Glutamatergic neuron (in vitro differentiated cells): ENCODE data around the gene CNTROB. TPM values are rescaled to one million over a fixed set of nuclear protein-coding genes. Genes with fewer than 3 reads are reported as not detected.

ENCODE experiments used
- DNase-seq: peaks from one replicate; pipeline ENCODE4 v3.0.0; 2022
- H3K27ac Mint-ChIP-seq: one replicate; pipeline ENCODE4 v1.8.0; 2020; ENCODE audit warnings: mild to moderate bottlenecking, mixed read lengths, inconsistent platforms; ENCODE audit not compliant: unreplicated experiment
- H3K27me3 Mint-ChIP-seq: one replicate; pipeline ENCODE4 v1.8.0; 2020; ENCODE audit warnings: mild to moderate bottlenecking, moderate library complexity, mixed read lengths, inconsistent platforms; ENCODE audit not compliant: unreplicated experiment
- H3K36me3 Mint-ChIP-seq: one replicate; pipeline ENCODE4 v1.8.0; 2020; ENCODE audit warnings: mild to moderate bottlenecking, mixed read lengths, inconsistent platforms; ENCODE audit not compliant: unreplicated experiment
- H3K4me1 Mint-ChIP-seq: one replicate; pipeline ENCODE4 v1.8.0; 2020; ENCODE audit warnings: mild to moderate bottlenecking, low read depth, mixed read lengths, inconsistent platforms; ENCODE audit not compliant: unreplicated experiment
- H3K4me3 Mint-ChIP-seq: one replicate; pipeline ENCODE4 v1.8.0; 2020; ENCODE audit warnings: mild to moderate bottlenecking, mixed read lengths, inconsistent platforms; ENCODE audit not compliant: unreplicated experiment
- H3K9me3 Mint-ChIP-seq: one replicate; pipeline ENCODE4 v1.8.0; 2020; ENCODE audit warnings: mild to moderate bottlenecking, moderate library complexity, mixed read lengths, inconsistent platforms; ENCODE audit not compliant: unreplicated experiment
- total RNA-seq: library from RNA; stranded (reverse); fragmentation: NEBNext Ultra II Directional; extraction: Animal tissue kit (Norgen Biotek cat#: 25700); gene quantifications from one replicate; pipeline ENCODE4 v1.2.1, GENCODE V29; 2021; ENCODE audit not compliant: unreplicated experiment
- TF ChIP-seq, protein P1 (sequence below): fragments of 200-600 bp; sonication (generic); IDR thresholded peaks from one replicate; pipeline ENCODE4 v1.5.0; 2021; ENCODE audit not compliant: partially characterized antibody, unreplicated experiment

CNTROB gene
- total RNA-seq, 1 donor from 2014 or later: 55.7 TPM

DNA sequence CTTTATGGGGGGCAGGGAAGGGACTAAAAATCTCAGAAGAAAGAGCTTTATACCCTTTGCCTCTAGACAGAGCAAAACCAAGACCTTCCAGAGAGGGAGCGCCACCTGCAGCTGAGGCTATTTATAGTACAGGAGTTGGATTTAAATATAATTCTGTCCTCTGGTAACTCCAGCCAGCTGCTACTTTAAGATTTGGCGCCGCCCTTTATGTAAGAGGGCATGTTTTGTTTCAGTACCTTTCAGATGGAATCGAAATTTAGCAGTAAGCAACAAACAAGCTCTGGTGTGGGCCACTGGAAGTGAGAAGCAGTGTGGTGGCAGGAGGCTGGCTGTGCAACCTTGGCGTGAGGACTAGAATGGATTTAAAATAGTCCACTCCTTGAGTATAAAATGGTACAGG is 65.2 kb downstream of the CNTROB start:
- Mint-ChIP-seq H3K27me3 (peaks cover 4% of the 10 kb centered on the region), H3K4me1 (no peaks in the 10 kb centered on the region), H3K27ac (no peak overlapping the region), H3K36me3 (no peaks in the 10 kb centered on the region), H3K4me3 (no peak overlapping the region), H3K9me3 (peaks cover 2% of the 10 kb centered on the region)
- no peak for DNase-seq
- TF ChIP-seq, protein P1, sequence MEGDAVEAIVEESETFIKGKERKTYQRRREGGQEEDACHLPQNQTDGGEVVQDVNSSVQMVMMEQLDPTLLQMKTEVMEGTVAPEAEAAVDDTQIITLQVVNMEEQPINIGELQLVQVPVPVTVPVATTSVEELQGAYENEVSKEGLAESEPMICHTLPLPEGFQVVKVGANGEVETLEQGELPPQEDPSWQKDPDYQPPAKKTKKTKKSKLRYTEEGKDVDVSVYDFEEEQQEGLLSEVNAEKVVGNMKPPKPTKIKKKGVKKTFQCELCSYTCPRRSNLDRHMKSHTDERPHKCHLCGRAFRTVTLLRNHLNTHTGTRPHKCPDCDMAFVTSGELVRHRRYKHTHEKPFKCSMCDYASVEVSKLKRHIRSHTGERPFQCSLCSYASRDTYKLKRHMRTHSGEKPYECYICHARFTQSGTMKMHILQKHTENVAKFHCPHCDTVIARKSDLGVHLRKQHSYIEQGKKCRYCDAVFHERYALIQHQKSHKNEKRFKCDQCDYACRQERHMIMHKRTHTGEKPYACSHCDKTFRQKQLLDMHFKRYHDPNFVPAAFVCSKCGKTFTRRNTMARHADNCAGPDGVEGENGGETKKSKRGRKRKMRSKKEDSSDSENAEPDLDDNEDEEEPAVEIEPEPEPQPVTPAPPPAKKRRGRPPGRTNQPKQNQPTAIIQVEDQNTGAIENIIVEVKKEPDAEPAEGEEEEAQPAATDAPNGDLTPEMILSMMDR: no peak

Other genes with a start within 250 kb of the CNTROB start
- 38.2 TPM for gene TP53, start 244.7 kb upstream of the CNTROB start, total RNA-seq
- 19.5 TPM for gene WRAP53, start 243.7 kb upstream of the CNTROB start, total RNA-seq
- gene EFNB3, start 227.0 kb upstream of the CNTROB start, total RNA-seq: 17.9 TPM
- 0.07 TPM for gene DNAH2, start 214.5 kb upstream of the CNTROB start, total RNA-seq
- gene KDM6B, start 98.0 kb upstream of the CNTROB start, total RNA-seq: 191 TPM
- gene TMEM88, start 77.1 kb upstream of the CNTROB start, total RNA-seq: 23.7 TPM
- 49.7 TPM for gene NAA38, start 74.6 kb upstream of the CNTROB start, total RNA-seq
- gene CYB5D1, start 74.2 kb upstream of the CNTROB start, total RNA-seq: 9.2 TPM
- gene CHD3, start 43.4 kb upstream of the CNTROB start, total RNA-seq: 129 TPM
- 0.49 TPM for gene RNF227, start 15.9 kb upstream of the CNTROB start, total RNA-seq
- gene KCNAB3, start 2.4 kb upstream of the CNTROB start, total RNA-seq: 12.3 TPM
- 214 TPM for gene TRAPPC1, start 260 bp upstream of the CNTROB start, total RNA-seq
- not detected for gene GUCY2D, start 70.4 kb downstream of the CNTROB start, total RNA-seq
- gene ALOX15B, start 106.9 kb downstream of the CNTROB start, total RNA-seq: not detected
- gene ALOX12B, start 155.5 kb downstream of the CNTROB start, total RNA-seq: not detected
- gene ALOXE3, start 186.3 kb downstream of the CNTROB start, total RNA-seq: not detected
- gene HES7, start 191.9 kb downstream of the CNTROB start, total RNA-seq: 2.2 TPM
- 64.6 TPM for gene PER1, start 220.2 kb downstream of the CNTROB start, total RNA-seq
- gene VAMP2, start 230.7 kb downstream of the CNTROB start, total RNA-seq: 117 TPM
- gene TMEM107, start 244.2 kb downstream of the CNTROB start, total RNA-seq: 12.8 TPM